ENCODE results near the gene CDC6. TPM values are rescaled to one million over a fixed set of nuclear protein-coding genes. Genes with fewer than 3 reads are reported as not detected.

CDC6 gene
- 3.8 and 8.3 TPM in 2 replicates for total RNA-seq

GRCh38 chr17:40287494-40288369 lies at the start of gene CDC6:
CDC6 (plus strand) TSS chr17:40287879; CDS start chr17:40289421, 1,542 bp downstream.
- peak; percentile 99 for DNase-seq (ENCODE audit: low read depth in 2 of 2)

- DNase-seq (ENCODE audit: low read depth in 2 of 2) = no peak
Measured at GRCh38 chr17:40241252-40241834, 46.3 kb upstream of the CDC6 start.

GRCh38 chr17:40242774-40243173 lies 44.9 kb upstream of the CDC6 start:
- DNase-seq (ENCODE audit: low read depth in 2 of 2) = no peak

GRCh38 chr17:40243761-40244160 lies 43.9 kb upstream of the CDC6 start:
- DNase-seq (ENCODE audit: low read depth in 2 of 2) = no peak

- no peak for DNase-seq (ENCODE audit: low read depth in 2 of 2)
Measured at GRCh38 chr17:40244255-40244654, 43.4 kb upstream of the CDC6 start.

- no peak for DNase-seq (ENCODE audit: low read depth in 2 of 2)
Measured at GRCh38 chr17:40247926-40248495, 39.7 kb upstream of the CDC6 start.

- no peak for DNase-seq (ENCODE audit: low read depth in 2 of 2)
Measured at GRCh38 chr17:40248507-40248906, 39.2 kb upstream of the CDC6 start.

GRCh38 chr17:40251576-40251975 lies 36.1 kb upstream of the CDC6 start:
- peak; percentile 81 to 89 for DNase-seq (ENCODE audit: low read depth in 2 of 2)

GRCh38 chr17:40253565-40253964 lies 34.1 kb upstream of the CDC6 start:
- no peak for DNase-seq (ENCODE audit: low read depth in 2 of 2)

GRCh38 chr17:40259505-40259904 lies 28.2 kb upstream of the CDC6 start:
- no peak for DNase-seq (ENCODE audit: low read depth in 2 of 2)

- DNase-seq (ENCODE audit: low read depth in 2 of 2) = no peak
Measured at GRCh38 chr17:40260528-40260927, 27.2 kb upstream of the CDC6 start.

GRCh38 chr17:40264458-40265185 lies 23.1 kb upstream of the CDC6 start:
- DNase-seq (ENCODE audit: low read depth in 2 of 2) = no peak

- DNase-seq (ENCODE audit: low read depth in 2 of 2) = no peak
Measured at GRCh38 chr17:40265337-40265736, 22.3 kb upstream of the CDC6 start.

GRCh38 chr17:40266882-40267281 lies 20.8 kb upstream of the CDC6 start:
- no peak for DNase-seq (ENCODE audit: low read depth in 2 of 2)

GRCh38 chr17:40268141-40268712 lies 19.5 kb upstream of the CDC6 start:
- DNase-seq (ENCODE audit: low read depth in 2 of 2) = no peak

- no peak for DNase-seq (ENCODE audit: low read depth in 2 of 2)
Measured at GRCh38 chr17:40278414-40278813, 9.3 kb upstream of the CDC6 start.

GRCh38 chr17:40279402-40279801 lies 8.3 kb upstream of the CDC6 start:
- no peak for DNase-seq (ENCODE audit: low read depth in 2 of 2)

- no peak for DNase-seq (ENCODE audit: low read depth in 2 of 2)
Measured at GRCh38 chr17:40281663-40282062, 6.0 kb upstream of the CDC6 start.

- peak in 1 of 2 donors; percentile 77 for DNase-seq (ENCODE audit: low read depth in 2 of 2)
Measured at GRCh38 chr17:40283662-40284061, 4.0 kb upstream of the CDC6 start.

- DNase-seq (ENCODE audit: low read depth in 2 of 2) = peak; percentile 49 to 65
Measured at GRCh38 chr17:40284085-40284713, 3.5 kb upstream of the CDC6 start.

GRCh38 chr17:40286473-40286872 lies 1.2 kb upstream of the CDC6 start:
- DNase-seq (ENCODE audit: low read depth in 2 of 2) = no peak

Measured in lung microvascular endothelial cell (primary cell).